ENCODE data around the gene VPS18. TPM values are rescaled to one million over a fixed set of nuclear protein-coding genes. Genes with fewer than 3 reads are reported as not detected.

Gene VPS18
- total RNA-seq (2014; rRNA removed; shearing (Covaris generic)) = 35.5 and 40.8 TPM in 2 replicates

GRCh38 chr15:40893733-40894680 is at the start of gene VPS18:
Gene VPS18 (plus strand): TSS chr15:40894450. CDS start chr15:40894769, 319 bp downstream.
- Histone ChIP-seq H3K4me1 (replicated peaks) (peaks cover 11% of the 10 kb centered on the region), H3K27me3 (replicated peaks) (no peaks in the 10 kb centered on the region), H3K4me3 (peak within 1 kb of the TSS; percentile 71), H3K27ac (peak within 1 kb of the TSS; percentile 61), H3K9me3 (replicated peaks) (no peaks in the 10 kb centered on the region), H3K36me3 (peaks cover 36% of the 10 kb centered on the region)
- DNase-seq (ENCODE audit: low read depth in 1 of 2, low spot score in 2 of 2) = peak; percentile 95 to 98

- DNase-seq (ENCODE audit: low read depth in 1 of 2, low spot score in 2 of 2) = no peak
- H3K9me3 ChIP-seq (replicated peaks) = 0 out of 2 replicates have a peak, but pooled peaks cover 4% of the 10 kb centered on the region
- no peak overlapping the region for H3K27ac ChIP-seq
- peak overlapping the region; percentile 17 for H3K4me3 ChIP-seq
- peaks cover 12% of the 10 kb centered on the region for H3K4me1 ChIP-seq (replicated peaks)
- H3K27me3 ChIP-seq (replicated peaks) = peaks cover 28% of the 10 kb centered on the region
- no peaks in the 10 kb centered on the region for H3K36me3 ChIP-seq
Measured at GRCh38 chr15:40844696-40845030, 49.6 kb upstream of the VPS18 start.

- Histone ChIP-seq H3K9me3 (replicated peaks) (0 out of 2 replicates have a peak, but pooled peaks cover 4% of the 10 kb centered on the region), H3K4me1 (replicated peaks) (peaks cover 12% of the 10 kb centered on the region), H3K36me3 (no peaks in the 10 kb centered on the region), H3K27me3 (replicated peaks) (peaks cover 28% of the 10 kb centered on the region), H3K27ac (no peak overlapping the region), H3K4me3 (no peak overlapping the region)
- no peak for DNase-seq (ENCODE audit: low read depth in 1 of 2, low spot score in 2 of 2)
Measured at GRCh38 chr15:40845036-40845435, 49.2 kb upstream of the VPS18 start.

- no peak overlapping the region for H3K4me3 ChIP-seq
- H3K4me1 ChIP-seq (replicated peaks) = peaks cover 12% of the 10 kb centered on the region
- DNase-seq (ENCODE audit: low read depth in 1 of 2, low spot score in 2 of 2) = no peak
- no peak overlapping the region for H3K27ac ChIP-seq
- 0 out of 2 replicates have a peak, but pooled peaks cover 4% of the 10 kb centered on the region for H3K9me3 ChIP-seq (replicated peaks)
- H3K36me3 ChIP-seq = no peaks in the 10 kb centered on the region
- H3K27me3 ChIP-seq (replicated peaks) = peaks cover 28% of the 10 kb centered on the region
Measured at GRCh38 chr15:40845511-40846284, 48.6 kb upstream of the VPS18 start.

GRCh38 chr15:40846841-40847222 is 47.4 kb upstream of the VPS18 start:
- H3K4me3 ChIP-seq = no peak overlapping the region
- H3K36me3 ChIP-seq = no peaks in the 10 kb centered on the region
- H3K27me3 ChIP-seq (replicated peaks) = peaks cover 28% of the 10 kb centered on the region
- DNase-seq (ENCODE audit: low read depth in 1 of 2, low spot score in 2 of 2) = no peak
- 0 out of 2 replicates have a peak, but pooled peaks cover 4% of the 10 kb centered on the region for H3K9me3 ChIP-seq (replicated peaks)
- no peak overlapping the region for H3K27ac ChIP-seq
- H3K4me1 ChIP-seq (replicated peaks) = peaks cover 12% of the 10 kb centered on the region

- Histone ChIP-seq H3K36me3 (no peaks in the 10 kb centered on the region), H3K4me3 (no peak overlapping the region), H3K4me1 (replicated peaks) (peaks cover 12% of the 10 kb centered on the region), H3K9me3 (replicated peaks) (0 out of 2 replicates have a peak, but pooled peaks cover 4% of the 10 kb centered on the region), H3K27me3 (replicated peaks) (peaks cover 25% of the 10 kb centered on the region), H3K27ac (no peak overlapping the region)
- no peak for DNase-seq (ENCODE audit: low read depth in 1 of 2, low spot score in 2 of 2)
Measured at GRCh38 chr15:40847223-40847961, 46.9 kb upstream of the VPS18 start.

GRCh38 chr15:40850576-40851112 is 43.6 kb upstream of the VPS18 start:
- DNase-seq (ENCODE audit: low read depth in 1 of 2, low spot score in 2 of 2) = no peak
- H3K4me1 ChIP-seq (replicated peaks) = no peaks in the 10 kb centered on the region
- no peaks in the 10 kb centered on the region for H3K36me3 ChIP-seq
- H3K27ac ChIP-seq = no peak overlapping the region
- no peaks in the 10 kb centered on the region for H3K9me3 ChIP-seq (replicated peaks)
- peaks cover 3% of the 10 kb centered on the region; the same call in 1 of the 2 replicates for H3K27me3 ChIP-seq (replicated peaks)
- H3K4me3 ChIP-seq = no peak overlapping the region

- Histone ChIP-seq H3K36me3 (no peaks in the 10 kb centered on the region), H3K9me3 (replicated peaks) (no peaks in the 10 kb centered on the region), H3K4me1 (replicated peaks) (peaks cover 3% of the 10 kb centered on the region), H3K27ac (no peak overlapping the region), H3K27me3 (replicated peaks) (peaks cover 3% of the 10 kb centered on the region; the same call in 1 of the 2 replicates), H3K4me3 (no peak overlapping the region)
- no peak for DNase-seq (ENCODE audit: low read depth in 1 of 2, low spot score in 2 of 2)
Measured at GRCh38 chr15:40852529-40852928, 41.7 kb upstream of the VPS18 start.

GRCh38 chr15:40853241-40853890 is 40.9 kb upstream of the VPS18 start:
- DNase-seq (ENCODE audit: low read depth in 1 of 2, low spot score in 2 of 2) = no peak
- no peaks in the 10 kb centered on the region for H3K36me3 ChIP-seq

GRCh38 chr15:40854161-40854560 is 40.1 kb upstream of the VPS18 start:
- no peak for DNase-seq (ENCODE audit: low read depth in 1 of 2, low spot score in 2 of 2)
- H3K4me3 ChIP-seq = no peak overlapping the region
- H3K4me1 ChIP-seq (replicated peaks) = peaks cover 7% of the 10 kb centered on the region
- H3K36me3 ChIP-seq = no peaks in the 10 kb centered on the region
- no peak overlapping the region for H3K27ac ChIP-seq
- no peaks in the 10 kb centered on the region for H3K9me3 ChIP-seq (replicated peaks)
- H3K27me3 ChIP-seq (replicated peaks) = no peaks in the 10 kb centered on the region

More at GRCh38 chr15:40853241-40853890, 40.9 kb upstream of the VPS18 start:
- Histone ChIP-seq H3K27ac (no peak overlapping the region), H3K4me3 (no peak overlapping the region), H3K27me3 (replicated peaks) (peaks cover 2% of the 10 kb centered on the region; the same call in 1 of the 2 replicates), H3K9me3 (replicated peaks) (no peaks in the 10 kb centered on the region), H3K4me1 (replicated peaks) (peaks cover 7% of the 10 kb centered on the region)

- peaks cover 7% of the 10 kb centered on the region for H3K4me1 ChIP-seq (replicated peaks)
- no peak overlapping the region for H3K27ac ChIP-seq
- no peaks in the 10 kb centered on the region for H3K27me3 ChIP-seq (replicated peaks)
- no peak overlapping the region for H3K4me3 ChIP-seq
- no peaks in the 10 kb centered on the region for H3K9me3 ChIP-seq (replicated peaks)
- no peaks in the 10 kb centered on the region for H3K36me3 ChIP-seq
- DNase-seq (ENCODE audit: low read depth in 1 of 2, low spot score in 2 of 2) = no peak
Measured at GRCh38 chr15:40855706-40856234, 38.5 kb upstream of the VPS18 start.

GRCh38 chr15:40856746-40857145 is 37.5 kb upstream of the VPS18 start:
- H3K27me3 ChIP-seq (replicated peaks) = no peaks in the 10 kb centered on the region
- H3K4me3 ChIP-seq = no peak overlapping the region
- no peak overlapping the region for H3K27ac ChIP-seq
- DNase-seq (ENCODE audit: low read depth in 1 of 2, low spot score in 2 of 2) = no peak
- H3K9me3 ChIP-seq (replicated peaks) = no peaks in the 10 kb centered on the region
- H3K36me3 ChIP-seq = no peaks in the 10 kb centered on the region
- H3K4me1 ChIP-seq (replicated peaks) = peaks cover 7% of the 10 kb centered on the region

Measured in SJSA1 (cell line).